C1 segment of cervical spinal cord (tissue), 14 donors: ENCODE measurements around the gene CDC20.

Source experiments
- DNase-seq, 14 donors: peaks; one replicate each; lab custom pipeline; 2025; lab: John Stamatoyannopoulos, UW

CDC20 gene

DNA sequence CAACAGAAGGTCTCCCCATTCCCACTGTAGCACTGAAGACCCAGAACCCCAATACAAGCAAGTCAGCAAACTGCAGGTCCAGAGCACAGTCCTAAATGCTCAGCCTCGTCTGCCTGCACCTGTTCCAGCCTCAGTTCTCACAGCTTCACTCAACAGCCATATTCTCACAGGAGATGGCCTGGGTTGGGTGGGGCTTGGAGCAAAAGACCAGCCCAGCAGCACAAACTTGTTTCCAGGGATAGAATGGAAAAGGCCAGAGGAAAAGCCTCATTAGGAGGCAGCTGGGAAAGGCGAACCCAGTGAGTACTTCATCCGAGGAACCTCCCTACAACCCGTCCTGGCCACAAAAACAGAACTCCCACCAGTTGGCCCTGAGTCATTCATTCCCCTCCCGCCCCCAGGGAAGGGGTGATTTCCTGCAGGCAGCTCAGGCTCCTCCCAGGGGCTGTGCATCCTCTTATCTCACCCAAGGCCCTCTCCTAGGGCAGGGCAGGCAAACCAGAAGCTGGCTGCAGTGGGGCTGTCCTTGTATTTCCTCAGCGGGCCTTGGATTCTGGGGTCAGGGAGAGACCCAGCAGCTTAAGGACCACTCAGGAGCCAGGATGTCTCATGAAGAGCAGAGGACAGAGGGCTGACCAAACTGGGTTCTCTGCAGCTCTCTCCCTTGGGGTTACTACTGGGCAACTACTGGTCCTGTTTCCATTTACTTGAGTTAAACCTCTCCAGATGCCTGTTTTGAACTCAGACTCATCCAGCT is 28.6 kb upstream of the CDC20 start:
- DNase-seq: no peak

DNA sequence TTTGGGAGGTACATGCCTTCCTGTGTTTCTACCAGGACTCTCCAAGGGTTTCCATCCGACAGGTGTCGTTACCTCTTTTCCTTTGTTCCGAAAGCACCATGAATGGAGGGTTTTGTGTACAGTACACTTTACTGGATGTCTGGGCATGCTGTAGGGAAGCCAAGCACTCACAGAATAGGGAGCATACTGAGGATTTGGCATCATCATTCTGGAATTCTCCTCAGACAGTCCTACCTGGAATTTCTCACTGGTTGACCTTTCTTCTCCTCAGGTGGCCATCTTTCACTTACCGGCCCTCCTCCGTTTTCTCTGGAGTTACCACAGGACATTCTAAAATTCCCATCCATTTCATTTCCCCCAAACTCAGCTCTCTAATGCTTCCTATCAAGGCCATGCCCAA is 27.1 kb upstream of the CDC20 start:
- DNase-seq: no peak

DNA sequence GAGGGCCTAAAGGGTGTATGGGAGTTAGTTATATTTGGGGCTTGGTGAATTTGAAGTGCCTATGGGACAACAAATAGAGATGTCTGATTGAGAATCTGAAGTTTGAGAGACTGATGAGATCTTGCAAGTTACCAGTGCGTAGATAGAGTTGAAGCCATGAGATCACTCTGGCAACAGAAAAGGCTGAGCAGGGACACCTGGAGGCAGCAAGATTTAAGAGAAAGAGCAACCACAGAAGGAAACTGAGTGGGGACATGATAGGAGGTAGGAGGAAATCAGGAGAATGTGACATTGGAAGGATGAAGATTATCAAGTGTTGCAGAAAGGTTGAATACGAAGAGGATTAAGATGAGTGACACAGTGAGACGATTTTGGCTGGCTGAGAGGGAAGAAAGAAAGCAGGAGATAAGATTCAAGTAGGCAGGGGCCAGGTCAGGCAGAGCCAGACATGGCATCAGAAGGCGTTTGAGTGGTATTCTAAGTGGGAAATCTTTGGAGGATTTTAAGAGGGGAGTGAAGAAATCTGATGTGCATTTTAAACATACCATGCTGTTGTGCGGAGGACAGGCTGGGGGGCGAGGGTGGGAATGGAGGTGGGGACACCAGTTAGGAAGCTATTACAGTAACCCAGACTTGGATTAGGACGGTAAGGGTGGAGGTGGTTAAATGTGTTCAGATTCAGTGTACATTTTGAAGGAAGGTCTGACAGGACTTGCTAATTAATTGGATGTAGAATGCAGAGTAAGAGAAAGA is 24.2 kb upstream of the CDC20 start:
- DNase-seq: no peak

DNA sequence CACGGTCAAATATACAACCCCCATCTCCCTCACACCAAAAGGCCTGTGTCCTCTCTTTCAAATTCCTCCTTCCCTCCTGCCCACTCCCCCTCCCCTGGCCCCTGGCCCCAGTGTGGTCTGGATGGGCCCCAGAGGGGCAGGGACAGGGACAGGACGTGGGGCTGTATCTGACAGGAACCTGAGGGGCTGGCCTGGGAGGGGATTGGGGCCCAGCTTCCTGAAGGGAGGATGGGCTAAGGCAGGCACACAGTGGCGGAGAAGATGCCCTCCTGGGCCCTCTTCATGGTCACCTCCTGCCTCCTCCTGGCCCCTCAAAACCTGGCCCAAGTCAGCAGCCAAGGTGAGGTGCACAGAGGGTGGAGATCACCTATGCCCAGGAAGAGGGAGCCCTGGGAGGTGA is 21.2 kb upstream of the CDC20 start, which contains the start of gene MPL:
Gene MPL (plus strand): TSS at position 231 of the 400 bp plus-strand sequence. CDS start 31 bp downstream, at position 262.
- DNase-seq: no peak

DNA sequence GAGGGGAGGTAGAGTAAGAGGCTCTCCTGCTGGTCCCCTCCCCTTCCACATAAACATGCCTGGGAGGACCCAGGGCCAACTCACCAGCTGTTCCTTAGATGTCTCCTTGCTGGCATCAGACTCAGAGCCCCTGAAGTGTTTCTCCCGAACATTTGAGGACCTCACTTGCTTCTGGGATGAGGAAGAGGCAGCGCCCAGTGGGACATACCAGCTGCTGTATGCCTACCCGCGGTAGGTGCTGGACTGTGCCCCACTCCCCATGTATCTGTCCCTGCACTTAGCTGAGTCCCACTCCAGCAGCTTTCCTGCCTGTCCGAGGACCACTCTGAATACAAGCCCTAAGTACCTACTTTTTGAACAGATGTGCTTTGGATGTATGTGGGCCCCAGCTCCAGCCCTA is 20.8 kb upstream of the CDC20 start:
- no peak for DNase-seq

DNA sequence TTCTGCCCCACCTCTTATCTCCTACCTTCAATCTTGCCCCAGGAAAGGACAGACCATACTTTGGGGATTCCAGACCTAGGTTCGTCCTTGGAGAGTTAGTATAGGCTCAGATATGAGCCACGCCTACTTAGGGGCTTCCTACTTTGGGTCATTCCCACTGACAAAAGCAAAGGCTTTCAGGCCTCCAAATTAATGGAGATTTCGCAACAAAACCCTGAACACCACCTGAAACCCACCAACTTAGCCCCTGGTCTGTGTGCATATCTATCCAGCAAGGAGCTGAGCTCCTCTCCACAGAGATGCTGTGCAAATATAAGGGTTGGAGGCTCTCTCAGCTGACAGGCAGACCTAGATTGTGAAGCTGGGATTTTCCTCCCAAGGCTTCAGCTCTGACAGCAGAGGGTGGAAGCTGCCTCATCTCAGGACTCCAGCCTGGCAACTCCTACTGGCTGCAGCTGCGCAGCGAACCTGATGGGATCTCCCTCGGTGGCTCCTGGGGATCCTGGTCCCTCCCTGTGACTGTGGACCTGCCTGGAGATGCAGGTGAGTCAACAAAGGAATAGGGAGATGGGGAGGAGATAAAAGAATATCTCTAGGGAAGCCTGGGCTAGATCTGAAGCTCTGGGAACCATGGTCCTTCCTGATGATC is 19.1 kb upstream of the CDC20 start:
- no peak for DNase-seq

DNA sequence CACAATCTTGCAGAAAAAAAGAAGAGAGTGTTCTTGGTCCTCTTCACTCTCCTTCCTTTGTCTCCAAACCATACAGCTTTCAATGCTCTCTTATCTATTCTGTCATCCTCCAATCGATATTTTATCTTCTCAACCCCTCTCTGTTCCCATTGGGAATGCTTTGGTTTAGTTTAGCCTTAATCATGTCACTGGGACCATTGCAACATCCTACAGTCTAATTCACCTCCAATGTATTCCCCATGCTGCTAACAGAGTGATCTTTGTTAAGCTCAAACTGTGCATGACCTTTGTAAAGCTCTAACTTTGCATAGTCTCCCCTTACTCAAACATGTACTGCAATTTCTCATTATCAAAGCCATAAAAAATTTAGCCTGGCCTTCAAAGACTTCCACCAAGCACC is 18.2 kb upstream of the CDC20 start:
- DNase-seq: no peak

DNA sequence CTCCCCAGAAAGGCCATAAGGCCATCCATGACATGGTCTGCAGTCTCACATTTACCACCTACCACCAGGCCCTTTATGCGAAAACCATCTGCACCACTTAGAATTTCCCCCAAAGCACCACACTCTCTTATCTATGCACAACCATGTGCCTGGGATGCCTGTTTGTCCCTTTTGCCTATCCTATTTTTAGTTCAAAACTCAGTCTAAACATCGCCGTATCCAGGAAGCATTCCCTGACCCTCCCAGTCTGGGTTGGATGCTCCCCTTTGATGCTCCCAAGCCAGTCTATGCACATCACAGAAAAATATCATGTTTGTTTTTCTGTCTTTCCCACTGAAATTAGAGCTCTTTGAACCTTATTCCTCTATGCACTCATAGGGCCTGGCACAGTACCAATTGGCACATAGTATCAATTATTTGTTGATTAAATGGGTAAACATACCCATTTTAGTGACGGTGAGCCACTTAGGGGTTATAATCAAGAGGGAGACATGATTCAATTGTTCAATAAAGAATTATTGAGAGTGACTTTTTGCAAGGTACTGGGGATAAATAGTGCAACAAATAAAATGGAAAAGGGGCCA is 14.4 kb upstream of the CDC20 start:
- no peak for DNase-seq

DNA sequence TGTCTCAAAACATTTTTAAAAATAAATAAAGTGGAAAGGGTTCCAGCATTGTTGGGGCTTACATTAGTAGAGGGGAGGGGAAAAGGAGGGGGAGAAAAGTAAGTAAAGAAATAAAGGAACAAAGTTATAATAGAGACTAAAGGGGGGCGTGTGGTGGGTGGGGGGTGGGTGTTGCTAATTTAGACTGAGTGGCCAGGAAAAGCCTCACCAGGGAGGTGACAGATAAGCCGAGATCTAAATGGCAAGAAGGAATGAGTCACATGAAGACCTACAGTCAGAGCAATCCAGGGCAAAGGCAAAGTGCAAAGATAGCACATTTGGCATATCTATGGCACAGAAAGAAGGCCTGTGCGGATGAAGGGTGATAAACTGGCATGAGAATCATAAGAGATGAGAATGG is 13.7 kb upstream of the CDC20 start:
- DNase-seq: no peak

DNA sequence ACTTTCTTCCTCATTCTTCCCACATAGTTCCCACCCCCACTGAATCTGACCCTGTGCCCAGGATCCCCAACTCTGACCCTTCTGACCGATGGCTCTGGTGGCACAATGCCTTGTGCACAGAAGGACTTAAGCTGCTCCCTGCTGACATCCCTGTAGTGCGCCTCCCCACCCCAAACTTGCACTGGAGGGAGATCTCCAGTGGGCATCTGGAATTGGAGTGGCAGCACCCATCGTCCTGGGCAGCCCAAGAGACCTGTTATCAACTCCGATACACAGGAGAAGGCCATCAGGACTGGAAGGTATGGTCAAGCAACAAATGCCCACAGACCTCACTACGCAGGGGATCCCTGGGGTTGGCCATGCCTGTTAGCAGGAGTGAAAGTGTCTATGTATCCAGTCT is 12.1 kb upstream of the CDC20 start:
- DNase-seq: no peak

DNA sequence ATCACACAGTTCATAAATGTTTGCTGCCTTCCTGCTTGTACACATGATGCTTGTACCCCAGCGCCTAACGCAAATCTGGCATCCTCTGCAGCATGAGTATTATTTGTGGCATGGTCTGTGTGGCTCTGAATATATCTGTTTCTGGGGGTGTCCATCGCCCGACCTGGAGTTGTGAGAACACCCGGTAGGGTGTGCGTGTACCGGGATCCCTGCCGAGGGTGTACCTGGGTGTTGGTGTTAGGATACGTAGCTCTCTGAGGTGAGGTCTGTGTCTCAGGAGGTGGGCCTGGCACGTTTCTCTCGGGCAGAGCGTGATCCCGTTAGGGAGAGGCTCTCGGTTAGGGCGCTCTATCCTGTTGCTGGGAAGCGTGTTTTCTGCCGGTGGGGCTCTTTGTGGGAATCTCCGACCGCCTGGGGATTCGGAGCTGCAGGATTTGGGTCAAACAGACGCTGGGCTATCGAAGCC is 10.4 kb upstream of the CDC20 start:
- peak in 3 of 14 donors; percentile 50 to 79 (median 60) for DNase-seq

DNA sequence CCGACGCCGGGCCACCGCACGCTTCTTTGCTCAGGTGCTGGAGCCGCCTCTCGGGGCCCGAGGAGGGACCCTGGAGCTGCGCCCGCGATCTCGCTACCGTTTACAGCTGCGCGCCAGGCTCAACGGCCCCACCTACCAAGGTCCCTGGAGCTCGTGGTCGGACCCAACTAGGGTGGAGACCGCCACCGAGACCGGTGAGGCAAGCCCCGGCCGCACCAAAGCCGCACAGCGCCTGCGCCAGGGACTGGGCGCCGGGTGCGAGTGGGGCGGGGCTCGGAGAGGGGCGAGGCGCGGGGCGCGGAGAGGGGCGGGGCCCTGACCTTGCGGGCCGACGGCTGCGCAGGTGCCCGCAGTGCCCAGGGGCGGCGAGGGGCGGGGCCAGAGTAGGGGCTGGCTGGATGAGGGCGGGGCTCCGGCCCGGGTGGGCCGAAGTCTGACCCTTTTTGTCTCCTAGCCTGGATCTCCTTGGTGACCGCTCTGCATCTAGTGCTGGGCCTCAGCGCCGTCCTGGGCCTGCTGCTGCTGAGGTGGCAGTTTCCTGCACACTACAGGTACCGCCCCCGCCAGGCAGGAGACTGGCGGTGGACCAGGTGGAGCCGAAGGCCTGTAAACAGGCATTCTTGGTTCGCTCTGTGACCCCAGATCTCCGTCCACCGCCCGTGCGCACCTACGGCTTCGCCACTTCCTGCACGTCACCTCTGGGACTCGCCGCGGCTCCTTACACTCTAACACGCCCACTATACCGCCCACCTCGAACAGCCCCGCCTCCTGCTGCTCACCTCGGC is 9.8 kb upstream of the CDC20 start:
- peak in 11 of 14 donors; percentile 18 to 86 (median 47) for DNase-seq

DNA sequence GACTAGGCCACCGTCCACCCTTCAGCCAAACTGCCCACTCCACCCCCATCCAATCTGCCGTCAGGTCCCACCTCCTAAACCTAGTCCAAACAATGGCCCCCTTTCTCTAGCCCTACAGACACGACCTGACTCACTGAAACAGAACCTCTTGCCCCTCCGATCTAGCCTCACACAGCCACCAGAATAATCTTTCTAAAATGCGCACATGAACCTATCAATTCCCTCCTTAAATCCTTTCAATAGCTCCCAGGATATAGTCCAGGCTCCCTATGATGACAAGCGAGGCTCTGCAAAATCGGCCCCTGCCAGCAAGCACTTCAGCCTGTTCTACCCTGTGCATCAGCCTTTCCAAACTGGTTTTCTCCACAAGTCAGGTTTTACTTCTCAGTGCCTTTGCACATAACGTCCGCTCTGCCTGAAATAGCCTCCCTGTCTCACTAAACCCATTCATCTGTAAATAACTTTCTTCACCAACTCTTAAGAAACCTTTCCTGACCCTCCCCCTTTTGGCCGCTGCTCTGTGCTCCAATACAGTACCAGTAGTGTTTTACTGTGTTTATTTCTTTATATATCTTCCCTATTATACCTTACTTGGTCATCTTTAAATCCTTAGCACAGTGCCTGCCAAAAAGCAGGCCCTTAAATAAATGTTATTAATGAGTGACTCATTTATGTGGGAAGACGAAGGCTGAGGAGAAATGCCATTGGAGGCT is 9.0 kb upstream of the CDC20 start:
- DNase-seq: peak in 3 of 14 donors; percentile 32 to 44 (median 41)

DNA sequence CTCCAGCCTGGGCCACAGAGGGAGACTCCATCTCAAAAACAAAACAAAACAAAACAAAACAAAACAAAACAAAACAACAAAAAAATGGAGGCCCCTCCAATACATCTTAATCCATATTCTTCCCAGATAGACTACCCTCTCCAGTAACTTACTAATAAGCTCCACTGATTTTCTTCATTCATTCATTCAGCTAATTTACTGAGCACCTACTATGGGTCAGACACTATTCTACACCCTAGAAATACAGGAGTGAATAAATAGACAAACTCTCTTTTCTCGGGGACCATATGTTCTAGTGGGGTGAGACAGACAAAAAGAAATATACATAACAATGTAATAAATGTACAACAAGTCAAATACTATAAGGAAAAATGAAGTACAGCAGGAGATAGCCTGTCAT is 7.8 kb upstream of the CDC20 start:
- no peak for DNase-seq

DNA sequence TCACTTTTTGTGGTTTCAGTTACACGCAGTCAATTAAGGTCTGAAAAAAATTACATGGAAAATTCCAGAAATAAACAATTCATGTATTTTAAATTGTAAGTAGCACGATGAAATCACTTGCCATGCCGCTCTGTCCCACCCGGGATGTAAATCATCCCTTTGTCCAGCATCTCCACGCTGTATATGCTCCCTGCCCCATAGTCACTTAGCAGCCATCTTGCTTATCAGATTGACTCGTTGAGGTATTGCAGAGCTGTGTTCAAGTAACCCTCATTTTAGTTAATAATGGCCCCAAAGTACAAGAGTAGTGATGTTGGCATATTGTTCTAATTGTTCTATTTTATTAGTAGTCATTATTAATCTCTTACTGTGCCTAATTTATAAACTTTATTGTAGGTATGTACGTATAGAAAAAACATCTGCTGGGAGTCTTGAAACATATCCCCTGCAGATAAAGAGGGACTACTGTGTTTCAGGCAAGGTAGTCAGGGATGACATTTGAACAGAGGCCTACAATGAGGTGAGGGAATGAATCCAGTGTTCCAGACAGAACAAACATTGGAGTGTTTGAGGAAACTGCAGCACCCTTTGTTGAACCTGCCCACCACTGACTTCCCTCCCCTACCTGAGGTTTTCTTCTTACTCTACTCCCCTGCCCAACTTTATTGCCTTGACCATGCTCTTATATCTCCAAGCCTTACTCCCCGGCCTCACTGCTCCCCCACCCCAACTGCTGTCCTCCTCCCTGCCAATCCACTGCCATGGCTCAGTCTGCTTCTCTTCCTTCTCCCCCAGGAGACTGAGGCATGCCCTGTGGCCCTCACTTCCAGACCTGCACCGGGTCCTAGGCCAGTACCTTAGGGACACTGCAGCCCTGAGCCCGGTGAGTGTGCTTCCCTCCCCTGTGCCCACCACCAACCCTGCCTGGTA is 7.1 kb upstream of the CDC20 start:
- DNase-seq: no peak

DNA sequence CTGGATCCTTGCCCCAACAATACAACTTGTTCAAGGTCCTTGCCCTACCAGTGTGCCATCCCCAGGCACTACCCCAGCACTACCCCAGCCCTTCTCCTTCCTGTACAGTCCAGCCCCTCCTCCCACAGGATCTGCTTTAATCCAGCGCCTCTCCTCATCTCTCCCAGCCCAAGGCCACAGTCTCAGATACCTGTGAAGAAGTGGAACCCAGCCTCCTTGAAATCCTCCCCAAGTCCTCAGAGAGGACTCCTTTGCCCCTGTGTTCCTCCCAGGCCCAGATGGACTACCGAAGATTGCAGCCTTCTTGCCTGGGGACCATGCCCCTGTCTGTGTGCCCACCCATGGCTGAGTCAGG is 6.5 kb upstream of the CDC20 start:
- no peak for DNase-seq

DNA sequence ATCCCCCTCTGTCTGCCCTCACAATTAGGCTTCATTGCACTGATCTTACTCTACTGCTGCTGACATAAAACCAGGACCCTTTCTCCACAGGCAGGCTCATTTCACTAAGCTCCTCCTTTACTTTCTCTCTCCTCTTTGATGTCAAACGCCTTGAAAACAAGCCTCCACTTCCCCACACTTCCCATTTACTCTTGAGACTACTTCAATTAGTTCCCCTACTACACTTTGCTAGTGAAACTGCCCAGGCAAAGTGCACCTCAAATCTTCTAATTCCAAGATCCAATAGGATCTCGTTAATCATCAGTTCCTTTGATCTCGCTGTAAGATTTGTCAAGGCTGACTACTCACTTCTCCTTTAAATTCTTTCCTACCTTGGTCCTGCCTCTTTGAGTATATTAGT is 5.9 kb upstream of the CDC20 start:
- DNase-seq: no peak

DNA sequence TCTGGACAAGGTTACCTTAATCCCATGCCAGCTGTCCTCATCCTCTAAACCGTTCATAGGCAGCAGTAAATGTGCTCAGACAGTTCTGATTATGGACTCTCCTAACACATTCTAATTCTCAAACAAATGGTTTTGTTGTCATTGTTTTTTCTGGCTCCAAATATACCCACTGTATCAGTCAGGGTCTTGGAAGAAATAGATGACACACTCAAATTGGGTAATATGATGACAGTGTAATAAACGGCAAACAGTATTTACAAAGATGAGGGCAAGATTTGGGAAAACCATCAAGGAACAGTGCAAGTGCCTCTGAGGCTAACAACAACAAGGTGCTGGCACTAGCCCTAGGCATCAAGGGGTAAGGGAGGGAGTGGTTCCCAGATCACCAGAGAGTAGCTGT is 4.3 kb upstream of the CDC20 start:
- DNase-seq: no peak

DNA sequence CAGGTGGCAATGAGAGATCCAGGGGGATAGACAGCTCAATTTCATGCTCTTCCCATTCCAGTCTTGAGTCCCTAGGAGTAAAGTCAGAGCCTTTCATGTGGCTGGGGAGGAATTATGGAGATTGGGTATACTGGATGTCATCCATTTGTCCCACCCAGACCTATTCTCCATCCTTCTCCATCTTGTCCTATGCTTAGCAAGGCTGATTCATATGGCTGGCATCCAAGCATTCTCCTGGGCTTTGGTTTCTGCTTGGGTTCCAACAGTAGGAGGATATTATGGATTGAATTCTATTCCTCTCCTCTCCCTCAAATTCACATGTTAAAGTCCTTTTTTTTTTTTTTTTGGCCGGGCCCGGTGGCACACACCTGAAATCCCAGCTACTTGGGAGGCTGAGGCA is 3.8 kb upstream of the CDC20 start:
- no peak for DNase-seq

DNA sequence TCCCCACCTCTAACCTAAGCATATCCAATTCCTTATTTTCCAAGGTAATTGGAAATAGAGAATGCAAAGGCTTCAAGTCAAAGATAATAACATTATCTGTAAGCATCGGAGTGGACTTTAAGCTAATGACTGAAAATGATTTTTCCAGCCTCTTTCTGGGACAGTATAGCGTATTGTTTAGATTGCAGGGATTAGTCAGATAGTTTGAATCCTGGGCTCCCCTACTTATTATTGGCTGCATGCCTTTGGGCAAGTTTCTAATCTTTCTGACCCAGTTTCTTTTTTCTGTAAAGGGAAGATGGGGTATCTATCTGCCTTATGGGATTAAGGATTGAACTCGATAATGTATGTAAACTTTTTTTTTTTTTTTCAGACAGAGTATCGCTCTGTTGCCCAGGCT is 1.5 kb upstream of the CDC20 start:
- DNase-seq: no peak
